ENCODE data around the gene CDC34.
A peak's percentile ranks its signal among the peaks of the same experiment; 100 is the strongest.
"Not testable (repeated sequence)": the region's sequence is repeated elsewhere in the genome, so short reads cannot be mapped to it uniquely, and the experiment has no call there.

Gene CDC34

GRCh38 chr19:583968-584239 is 52.3 kb downstream of the CDC34 start:
- Histone ChIP-seq H3K9me3 (ENCODE audit: insufficient read depth, low read length, severe bottlenecking) (no peaks in the 10 kb centered on the region), H3K9ac (ENCODE audit: low read depth, low read length) (no peak overlapping the region), H3K4me2 (ENCODE audit: insufficient read depth, low read length) (no peak overlapping the region), H3K36me3 (ENCODE audit: insufficient read depth, low read length) (peaks cover 38% of the 10 kb centered on the region), H4K20me1 (ENCODE audit: insufficient read depth, low read length) (peaks cover 66% of the 10 kb centered on the region), H3K4me3 (ENCODE audit: low read depth in 1 of 2, low read length in 2 of 2) (no peak overlapping the region), H3K79me2 (ENCODE audit: insufficient read depth, low read length) (peaks cover 20% of the 10 kb centered on the region), H3K27me3 (ENCODE audit: insufficient read depth, low read length, poor library complexity) (peaks cover 6% of the 10 kb centered on the region), H2AFZ (ENCODE audit: low read depth, low read length) (no peak overlapping the region), H3K27ac (ENCODE audit: low read length) (no peak overlapping the region), H3K4me1 (ENCODE audit: insufficient read depth, low read length) (peaks cover 10% of the 10 kb centered on the region)
- no peak for TF ChIP-seq EZH2 (IDR thresholded peaks at IDR 0.05; ENCODE audit: borderline replicate concordance, low read depth, low read length, severe bottlenecking)
- TF ChIP-seq CTCF (IDR thresholded peaks at IDR 0.05; ENCODE audit: borderline replicate concordance, extremely low read depth, low read length, poor library complexity, severe bottlenecking), result no peak
- ATAC-seq (ENCODE audit: insufficient read depth, low read depth), result 0 out of 3 replicates have a peak, but pooled peaks have one; percentile 2
- DNase-seq, result no peak

GRCh38 chr19:584240-585001 is 52.9 kb downstream of the CDC34 start:
- Histone ChIP-seq H2AFZ (ENCODE audit: low read depth, low read length) (no peak overlapping the region), H3K9me3 (ENCODE audit: insufficient read depth, low read length, severe bottlenecking) (no peaks in the 10 kb centered on the region), H3K4me3 (ENCODE audit: low read depth in 1 of 2, low read length in 2 of 2) (no peak overlapping the region), H3K36me3 (ENCODE audit: insufficient read depth, low read length) (peaks cover 33% of the 10 kb centered on the region), H3K9ac (ENCODE audit: low read depth, low read length) (no peak overlapping the region), H3K27me3 (ENCODE audit: insufficient read depth, low read length, poor library complexity) (peaks cover 8% of the 10 kb centered on the region), H3K4me1 (ENCODE audit: insufficient read depth, low read length) (peaks cover 10% of the 10 kb centered on the region), H3K4me2 (ENCODE audit: insufficient read depth, low read length) (no peak overlapping the region), H3K79me2 (ENCODE audit: insufficient read depth, low read length) (peaks cover 14% of the 10 kb centered on the region), H3K27ac (ENCODE audit: low read length) (no peak overlapping the region), H4K20me1 (ENCODE audit: insufficient read depth, low read length) (peaks cover 63% of the 10 kb centered on the region)
- DNase-seq (peak; percentile 69), ATAC-seq (ENCODE audit: insufficient read depth, low read depth) (peak; percentile 76)
- TF ChIP-seq EZH2 (IDR thresholded peaks at IDR 0.05; ENCODE audit: borderline replicate concordance, low read depth, low read length, severe bottlenecking), result no peak
- peak; percentile 92 for TF ChIP-seq CTCF (IDR thresholded peaks at IDR 0.05; ENCODE audit: borderline replicate concordance, extremely low read depth, low read length, poor library complexity, severe bottlenecking)

- H3K4me3 ChIP-seq (ENCODE audit: low read depth in 1 of 2, low read length in 2 of 2); H2AFZ ChIP-seq (ENCODE audit: low read depth, low read length); ATAC-seq (ENCODE audit: insufficient read depth, low read depth); H3K27ac ChIP-seq (ENCODE audit: low read length); DNase-seq; H3K4me1 ChIP-seq (ENCODE audit: insufficient read depth, low read length); H3K4me2 ChIP-seq (ENCODE audit: insufficient read depth, low read length); H3K79me2 ChIP-seq (ENCODE audit: insufficient read depth, low read length); H3K27me3 ChIP-seq (ENCODE audit: insufficient read depth, low read length, poor library complexity); H3K9me3 ChIP-seq (ENCODE audit: insufficient read depth, low read length, severe bottlenecking); H3K9ac ChIP-seq (ENCODE audit: low read depth, low read length): not testable (repeated sequence)
- peaks cover 56% of the 10 kb centered on the region for H4K20me1 ChIP-seq (ENCODE audit: insufficient read depth, low read length)
- peaks cover 26% of the 10 kb centered on the region for H3K36me3 ChIP-seq (ENCODE audit: insufficient read depth, low read length)
Measured at GRCh38 chr19:585146-585545, 53.6 kb downstream of the CDC34 start.

GRCh38 chr19:585551-586110 is 54.1 kb downstream of the CDC34 start:
- Histone ChIP-seq H3K4me1 (ENCODE audit: insufficient read depth, low read length) (peaks cover 10% of the 10 kb centered on the region), H3K9ac (ENCODE audit: low read depth, low read length) (no peak overlapping the region), H3K79me2 (ENCODE audit: insufficient read depth, low read length) (0 out of 2 replicates have a peak, but pooled peaks cover 2% of the 10 kb centered on the region), H2AFZ (ENCODE audit: low read depth, low read length) (no peak overlapping the region), H3K27ac (ENCODE audit: low read length) (no peak overlapping the region), H3K9me3 (ENCODE audit: insufficient read depth, low read length, severe bottlenecking) (no peaks in the 10 kb centered on the region), H3K36me3 (ENCODE audit: insufficient read depth, low read length) (peaks cover 21% of the 10 kb centered on the region), H3K4me3 (ENCODE audit: low read depth in 1 of 2, low read length in 2 of 2) (no peak overlapping the region), H3K4me2 (ENCODE audit: insufficient read depth, low read length) (no peak overlapping the region), H4K20me1 (ENCODE audit: insufficient read depth, low read length) (peaks cover 51% of the 10 kb centered on the region), H3K27me3 (ENCODE audit: insufficient read depth, low read length, poor library complexity) (peaks cover 8% of the 10 kb centered on the region)
- TF ChIP-seq CTCF (IDR thresholded peaks at IDR 0.05; ENCODE audit: borderline replicate concordance, extremely low read depth, low read length, poor library complexity, severe bottlenecking) (no peak), EZH2 (IDR thresholded peaks at IDR 0.05; ENCODE audit: borderline replicate concordance, low read depth, low read length, severe bottlenecking) (no peak)
- ATAC-seq (ENCODE audit: insufficient read depth, low read depth), result no peak
- no peak for DNase-seq

Data from DND-41 (cell line).